SHP77 (cell line): ENCODE results near the gene CDHR3.
"Not testable (repeated sequence)": the region's sequence is repeated elsewhere in the genome, so short reads cannot be mapped to it uniquely, and the experiment has no call there.

ENCODE experiments used
- DNase-seq, 2 experiments: peaks; one replicate each; lab custom pipeline; 2025; lab: John Stamatoyannopoulos, UW

The CDHR3 gene, protein sequence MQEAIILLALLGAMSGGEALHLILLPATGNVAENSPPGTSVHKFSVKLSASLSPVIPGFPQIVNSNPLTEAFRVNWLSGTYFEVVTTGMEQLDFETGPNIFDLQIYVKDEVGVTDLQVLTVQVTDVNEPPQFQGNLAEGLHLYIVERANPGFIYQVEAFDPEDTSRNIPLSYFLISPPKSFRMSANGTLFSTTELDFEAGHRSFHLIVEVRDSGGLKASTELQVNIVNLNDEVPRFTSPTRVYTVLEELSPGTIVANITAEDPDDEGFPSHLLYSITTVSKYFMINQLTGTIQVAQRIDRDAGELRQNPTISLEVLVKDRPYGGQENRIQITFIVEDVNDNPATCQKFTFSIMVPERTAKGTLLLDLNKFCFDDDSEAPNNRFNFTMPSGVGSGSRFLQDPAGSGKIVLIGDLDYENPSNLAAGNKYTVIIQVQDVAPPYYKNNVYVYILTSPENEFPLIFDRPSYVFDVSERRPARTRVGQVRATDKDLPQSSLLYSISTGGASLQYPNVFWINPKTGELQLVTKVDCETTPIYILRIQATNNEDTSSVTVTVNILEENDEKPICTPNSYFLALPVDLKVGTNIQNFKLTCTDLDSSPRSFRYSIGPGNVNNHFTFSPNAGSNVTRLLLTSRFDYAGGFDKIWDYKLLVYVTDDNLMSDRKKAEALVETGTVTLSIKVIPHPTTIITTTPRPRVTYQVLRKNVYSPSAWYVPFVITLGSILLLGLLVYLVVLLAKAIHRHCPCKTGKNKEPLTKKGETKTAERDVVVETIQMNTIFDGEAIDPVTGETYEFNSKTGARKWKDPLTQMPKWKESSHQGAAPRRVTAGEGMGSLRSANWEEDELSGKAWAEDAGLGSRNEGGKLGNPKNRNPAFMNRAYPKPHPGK

DNA sequence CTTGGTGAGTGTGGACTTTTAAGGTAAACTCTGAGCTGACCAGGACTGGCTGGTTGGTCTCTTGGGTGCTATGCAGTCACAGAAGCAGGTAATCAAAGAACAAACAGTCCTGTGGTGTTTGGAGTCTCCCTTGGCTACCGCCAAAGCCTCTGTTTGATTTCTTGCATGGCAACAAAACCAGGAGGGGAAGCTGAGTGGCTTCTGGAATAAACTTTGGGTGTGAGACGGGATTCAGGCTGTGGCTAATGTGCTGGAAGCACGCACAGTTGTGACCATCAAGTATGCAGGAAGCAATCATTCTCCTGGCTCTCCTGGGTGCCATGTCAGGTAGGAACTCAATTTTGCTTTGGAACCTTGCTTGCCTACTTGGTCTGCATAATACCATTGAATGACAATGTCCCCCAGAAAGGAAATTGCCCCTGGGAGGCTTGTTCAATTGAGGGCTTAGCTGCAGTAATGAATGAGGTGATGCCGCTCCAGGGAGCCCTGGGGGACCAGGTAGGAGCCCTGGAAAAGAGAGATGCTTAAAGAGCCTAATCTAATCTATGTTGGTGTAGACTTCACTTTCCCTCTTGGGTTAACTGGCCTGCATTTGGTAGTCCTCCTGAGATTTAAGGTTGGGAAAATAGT lies at the start of gene CDHR3:
CDHR3 (plus strand) TSS at position 227 of the 630 bp plus-strand sequence; CDS start at position 282, 55 bp downstream.
- no peak for DNase-seq

DNA sequence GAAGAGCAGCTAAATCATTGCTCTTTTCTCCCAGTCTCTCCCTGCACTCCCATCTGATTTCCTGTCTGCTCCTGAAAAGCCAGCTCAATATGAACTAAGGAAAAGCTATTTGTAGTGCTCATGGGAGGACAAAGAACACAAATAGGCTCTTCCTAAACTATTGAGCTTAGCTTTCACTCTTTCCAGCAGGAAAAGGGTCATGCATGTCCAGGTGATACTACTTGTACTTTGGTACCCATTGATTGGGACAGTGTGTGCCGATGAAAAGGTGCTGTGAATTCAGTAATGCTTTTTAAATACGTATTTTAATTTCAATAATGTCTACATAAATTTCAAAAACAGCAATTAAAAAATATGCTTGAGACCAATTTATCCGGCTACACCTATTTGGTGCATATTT lies 49.1 kb upstream of the CDHR3 start:
- DNase-seq, result no peak

DNA sequence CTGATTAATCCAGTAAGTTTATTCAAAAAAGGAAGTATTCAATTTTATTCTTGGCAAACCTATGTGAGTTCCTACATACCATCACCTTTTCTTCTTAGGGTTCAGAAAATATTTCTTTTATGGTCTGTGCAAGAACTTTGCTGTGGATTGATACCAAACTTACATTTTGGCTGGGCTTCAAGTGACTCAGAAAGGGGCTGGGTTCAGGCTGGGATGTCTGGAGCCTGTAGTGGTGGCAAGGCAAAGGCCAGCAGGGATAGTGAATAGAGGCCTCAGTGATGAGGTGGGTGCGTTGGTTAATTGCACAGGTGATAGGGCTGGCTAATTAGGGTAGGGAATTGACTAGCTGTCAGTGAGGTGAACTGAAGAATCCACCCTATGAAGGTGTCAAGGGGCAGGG lies 46.5 kb upstream of the CDHR3 start:
- DNase-seq, result no peak

DNA sequence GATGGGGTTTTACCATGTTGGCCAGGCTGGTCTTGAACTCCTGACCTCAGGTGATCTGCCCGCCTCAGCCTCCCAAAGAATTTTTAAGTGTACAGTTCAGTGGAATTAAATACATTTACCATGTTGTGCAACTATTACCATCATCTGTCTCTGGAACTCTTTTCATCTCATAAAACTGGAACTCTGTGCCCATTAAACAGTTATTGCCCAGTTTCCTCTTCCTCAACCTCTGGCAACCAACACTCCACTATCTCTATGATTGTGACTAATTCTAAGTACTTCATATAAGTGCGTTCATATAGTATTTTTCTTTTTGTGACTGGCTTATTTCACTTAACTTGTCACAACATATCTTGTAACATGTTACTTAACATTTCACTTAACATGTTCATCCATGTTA lies 45.4 kb upstream of the CDHR3 start:
- no peak for DNase-seq

DNA sequence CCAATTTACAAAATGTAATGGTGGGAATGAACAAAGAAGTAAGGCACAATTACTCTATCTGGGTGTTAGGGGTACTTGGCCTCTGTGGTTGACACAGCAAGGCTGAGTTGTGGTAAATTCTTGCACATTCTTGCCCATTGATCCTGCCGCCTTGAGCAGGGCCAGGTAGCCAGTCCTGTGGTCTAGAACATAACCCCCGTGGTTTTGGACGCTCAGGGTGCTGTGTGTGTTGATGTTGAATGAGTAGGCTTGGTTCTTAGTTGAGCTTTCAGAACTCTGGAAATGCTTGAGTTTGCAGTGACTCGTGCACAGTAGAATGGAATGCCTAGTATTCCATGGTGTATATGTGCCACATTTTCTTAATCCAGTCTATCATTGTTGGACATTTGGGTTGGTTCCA lies 42.3 kb upstream of the CDHR3 start:
- no peak for DNase-seq

DNA sequence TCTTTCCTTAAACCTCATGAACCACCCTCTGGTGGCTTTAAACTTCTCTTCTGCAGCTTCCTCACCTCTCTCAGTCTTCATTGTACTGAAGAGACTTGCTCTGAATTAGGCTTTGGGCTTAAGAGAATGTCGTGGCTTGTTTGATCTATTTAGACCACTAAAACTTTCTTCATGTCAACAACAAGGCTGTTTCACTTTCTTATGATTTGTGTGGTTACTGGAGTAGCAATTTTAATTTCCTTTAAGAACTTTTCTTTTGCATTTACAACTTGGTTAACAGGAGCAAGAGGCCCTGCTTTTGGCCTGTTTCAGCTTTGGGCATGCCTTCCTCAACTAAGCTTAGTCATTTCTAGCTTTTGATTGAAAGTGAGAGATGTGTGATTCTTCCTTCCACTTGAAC lies 38.1 kb upstream of the CDHR3 start:
- no peak for DNase-seq

DNA sequence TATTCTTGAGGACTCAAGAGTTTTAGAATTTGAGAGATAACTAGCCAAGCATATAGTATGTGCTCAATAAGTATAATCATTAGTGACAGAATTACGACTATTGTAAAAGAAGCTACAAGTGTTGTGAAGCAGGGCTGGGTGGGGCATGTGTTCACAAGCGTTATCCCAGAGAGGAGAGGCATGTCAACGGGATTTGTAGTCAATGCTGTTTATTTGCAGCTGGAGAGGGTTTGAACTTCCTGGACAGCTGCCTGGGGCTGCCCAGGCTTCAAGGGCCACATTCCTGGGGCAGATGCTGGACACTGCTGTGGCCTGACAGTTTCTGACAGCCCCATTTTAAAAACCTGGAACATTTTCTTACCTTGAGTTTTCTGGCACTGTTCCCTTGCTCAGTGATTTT lies 36.9 kb upstream of the CDHR3 start:
- DNase-seq, result no peak

DNA sequence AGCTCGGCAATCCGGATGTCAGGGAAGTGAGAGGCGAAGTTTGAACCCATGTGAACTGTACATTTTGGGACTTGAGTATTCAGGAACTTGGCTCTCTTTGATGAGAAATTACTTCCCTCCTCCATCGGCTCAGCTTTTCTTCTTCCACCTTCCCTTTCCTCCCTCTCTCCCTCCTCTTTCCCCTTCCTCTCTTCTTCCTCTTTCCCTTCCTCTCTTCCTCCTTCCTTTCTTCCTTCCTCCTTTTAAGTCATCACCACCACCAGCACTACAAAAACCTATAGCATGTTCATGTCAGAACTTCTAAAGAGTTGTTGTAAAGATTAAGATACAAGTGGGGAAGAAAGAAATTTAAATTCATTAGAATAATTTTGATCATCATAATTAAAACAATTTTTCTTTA lies 31.9 kb upstream of the CDHR3 start:
- no peak for DNase-seq

DNA sequence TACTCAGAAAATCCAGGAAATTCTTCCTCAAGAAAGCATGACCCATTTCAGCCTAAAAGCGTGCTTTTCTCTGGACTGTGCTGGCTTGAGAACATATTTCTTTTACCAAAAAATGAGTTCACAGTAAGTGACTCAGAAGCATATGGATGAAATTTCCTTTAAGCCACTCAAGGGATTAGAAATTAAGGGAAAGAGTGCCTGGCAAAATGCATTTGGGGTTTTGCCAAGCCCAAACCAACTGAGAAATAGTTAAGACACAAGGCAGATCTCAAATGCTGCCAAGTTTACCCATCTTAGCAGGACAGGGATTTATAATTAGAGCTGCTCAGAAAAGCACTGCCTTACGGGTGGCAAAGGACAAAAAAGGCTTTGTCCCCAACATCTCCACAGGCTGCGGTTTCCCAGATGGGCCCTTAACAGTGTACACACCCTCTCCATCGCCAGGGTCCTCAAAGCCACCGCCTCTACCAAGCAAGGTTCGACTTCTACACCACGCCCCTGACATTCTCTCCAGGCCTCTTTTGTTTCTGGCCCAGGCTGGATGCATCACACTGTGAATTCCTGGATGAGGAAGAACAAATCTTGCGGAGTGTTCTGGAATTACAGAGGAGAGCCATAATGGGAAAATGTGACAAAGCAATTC lies 30.1 kb upstream of the CDHR3 start:
- DNase-seq, result no peak

DNA sequence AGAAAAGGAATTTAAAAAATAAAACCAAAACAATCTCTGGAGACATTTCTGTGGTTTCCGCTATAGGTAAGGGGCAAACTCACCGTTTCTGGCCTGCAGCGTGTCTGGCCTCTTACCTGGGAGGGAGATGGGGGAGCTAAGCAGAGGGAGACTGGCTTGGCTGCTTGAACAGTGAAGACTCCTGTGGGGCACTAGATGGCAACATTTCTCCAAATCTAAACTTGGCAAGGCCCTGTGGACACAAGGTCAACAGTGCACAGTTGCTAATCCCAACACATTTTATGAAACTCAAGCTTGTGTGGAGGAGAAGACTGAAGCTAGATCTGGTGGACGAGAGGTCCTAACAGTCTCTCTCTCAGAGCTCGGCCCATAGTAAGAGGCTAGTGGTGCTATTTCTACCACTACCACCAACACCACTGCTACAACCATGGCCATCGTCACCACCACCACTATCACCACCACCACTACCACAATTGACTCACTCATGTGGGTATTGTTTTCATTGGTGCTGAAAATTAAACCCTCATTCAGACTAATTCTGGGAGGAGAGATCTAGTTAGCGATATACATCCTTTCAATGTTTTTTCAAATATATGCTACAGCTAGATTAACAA lies 28.4 kb upstream of the CDHR3 start:
- peak; percentile 11 to 38 for DNase-seq

DNA sequence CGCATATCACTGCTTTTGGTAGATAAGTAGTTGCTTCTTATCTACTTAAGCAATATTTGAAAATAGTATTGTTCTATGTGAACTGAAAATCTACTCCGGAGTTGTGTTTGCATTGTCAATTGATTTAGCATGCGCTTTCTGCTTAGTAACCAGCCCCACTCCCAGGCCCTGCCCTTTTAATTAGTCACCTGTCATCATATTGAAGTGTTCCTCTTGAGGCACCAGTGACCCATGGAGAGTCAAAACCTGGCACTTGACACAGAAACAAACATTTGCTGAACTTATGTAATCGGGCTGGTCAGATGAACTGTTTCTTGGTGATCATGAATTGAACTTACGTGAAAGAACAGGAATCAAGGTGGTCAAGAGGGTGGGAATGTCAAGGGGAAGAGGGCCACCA lies 27.8 kb upstream of the CDHR3 start:
- peak; percentile 30 to 65 for DNase-seq

DNA sequence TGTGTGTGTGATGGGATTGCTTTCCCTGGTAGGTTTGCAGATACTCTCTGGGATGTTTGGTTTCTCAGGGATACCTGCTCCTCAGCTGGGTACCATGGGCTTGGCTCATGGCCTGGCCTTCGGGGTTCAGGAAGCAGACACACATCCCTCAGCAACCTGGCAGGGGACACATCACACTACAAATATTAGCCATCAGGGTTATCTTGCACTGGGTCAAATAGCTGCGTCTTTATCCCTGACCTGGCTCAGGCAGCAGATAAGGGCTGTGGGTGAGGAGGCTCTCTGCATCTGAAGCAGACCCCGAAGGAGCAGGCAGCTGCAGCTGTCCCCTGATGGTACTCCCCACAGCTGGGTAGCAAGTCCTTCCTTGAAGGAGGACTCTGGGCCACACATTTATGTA lies 25.7 kb upstream of the CDHR3 start:
- no peak for DNase-seq

DNA sequence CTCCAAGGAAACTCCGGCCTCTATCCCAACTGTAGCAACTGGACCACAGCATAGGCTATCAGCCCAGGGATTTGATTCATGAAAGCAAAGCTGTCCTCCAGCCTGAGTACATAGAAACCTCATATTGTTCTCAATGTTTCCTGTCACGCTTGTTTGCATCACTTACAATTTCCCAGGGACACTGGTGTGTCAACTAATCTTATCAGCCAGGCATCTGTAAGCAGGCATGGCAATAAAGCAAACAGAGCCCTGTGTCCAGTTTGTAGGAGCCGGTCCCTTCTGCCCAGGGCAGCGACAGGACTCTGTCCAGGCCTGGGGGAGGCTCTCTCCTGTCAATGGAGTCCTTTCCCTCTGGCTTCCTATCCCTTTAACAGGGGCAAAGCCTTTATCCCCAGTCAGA lies 23.0 kb upstream of the CDHR3 start:
- no peak for DNase-seq

DNA sequence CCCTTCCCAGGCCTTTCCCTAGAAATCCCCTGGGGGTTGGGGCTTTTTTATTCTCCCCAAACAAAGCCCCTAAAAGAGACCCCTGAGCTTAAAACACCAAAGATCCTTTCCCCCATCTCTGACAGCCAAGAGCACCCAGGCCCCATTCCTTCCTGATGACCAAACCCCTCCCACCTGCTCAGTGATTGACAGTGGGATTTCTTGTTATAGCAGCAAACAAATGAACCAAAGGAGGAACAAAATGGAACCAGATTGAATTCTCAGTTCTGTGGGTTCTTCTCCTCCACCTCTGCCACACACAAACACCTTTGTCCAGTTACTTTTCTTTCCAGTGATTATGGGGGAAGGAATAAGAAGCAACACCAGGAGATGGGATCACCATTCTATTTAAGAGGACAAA lies 21.5 kb upstream of the CDHR3 start:
- no peak for DNase-seq

DNA sequence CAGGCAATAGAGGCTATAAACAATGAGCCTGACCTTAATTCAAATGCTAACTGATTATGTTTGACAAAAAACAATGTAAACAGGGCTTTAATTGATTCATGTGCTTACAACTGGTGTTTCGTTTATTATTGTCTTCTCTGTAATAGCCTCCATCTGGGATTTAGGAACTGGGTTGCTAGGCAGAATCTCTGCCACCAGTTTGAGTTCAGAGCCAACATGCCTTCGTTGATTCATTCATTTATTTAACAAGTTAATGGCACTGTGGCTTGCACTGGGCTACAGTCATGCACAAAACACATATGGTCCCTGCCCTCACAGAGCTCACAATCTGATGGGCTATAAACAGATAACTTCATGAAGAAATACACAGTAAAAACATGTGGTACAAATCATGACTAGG lies 19.6 kb upstream of the CDHR3 start:
- no peak for DNase-seq

DNA sequence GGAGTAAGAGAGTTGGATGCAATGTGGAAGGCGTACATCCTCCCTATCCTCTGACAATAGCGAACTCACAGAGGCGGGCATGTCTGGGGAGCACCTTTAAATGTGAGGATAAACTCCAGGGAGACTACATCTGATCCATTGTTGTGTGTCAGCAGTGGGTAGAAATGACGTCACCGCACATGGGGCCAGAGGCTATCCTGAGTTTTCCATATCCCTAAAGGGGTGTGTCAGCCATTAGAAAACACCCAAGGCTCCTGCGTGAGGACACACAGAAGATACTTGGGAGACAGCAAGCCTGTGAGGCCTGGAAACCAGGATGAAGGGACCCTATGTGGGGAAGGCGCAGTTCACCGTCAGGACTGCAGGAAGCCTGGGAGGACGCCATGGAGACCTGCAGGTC lies 17.2 kb upstream of the CDHR3 start:
- DNase-seq, result no peak

DNA sequence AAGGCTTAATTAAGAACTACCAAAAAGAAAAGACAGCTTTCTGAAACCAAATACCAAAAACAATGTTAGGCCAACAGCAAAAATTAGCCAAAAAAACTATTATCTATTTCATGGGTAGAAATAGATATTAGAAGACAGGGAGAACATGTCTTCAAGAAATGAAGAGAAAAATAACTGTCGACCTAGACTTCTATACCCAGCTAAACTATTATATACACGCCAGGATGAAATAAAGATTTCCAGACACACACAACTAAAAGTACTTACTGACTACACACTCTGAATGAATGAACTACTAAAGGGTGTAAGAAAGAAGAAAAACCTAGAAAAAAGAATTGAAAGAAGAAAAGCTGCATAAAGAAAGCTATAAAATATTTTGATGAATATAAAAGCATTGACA lies 11.5 kb upstream of the CDHR3 start:
- no peak for DNase-seq

DNA sequence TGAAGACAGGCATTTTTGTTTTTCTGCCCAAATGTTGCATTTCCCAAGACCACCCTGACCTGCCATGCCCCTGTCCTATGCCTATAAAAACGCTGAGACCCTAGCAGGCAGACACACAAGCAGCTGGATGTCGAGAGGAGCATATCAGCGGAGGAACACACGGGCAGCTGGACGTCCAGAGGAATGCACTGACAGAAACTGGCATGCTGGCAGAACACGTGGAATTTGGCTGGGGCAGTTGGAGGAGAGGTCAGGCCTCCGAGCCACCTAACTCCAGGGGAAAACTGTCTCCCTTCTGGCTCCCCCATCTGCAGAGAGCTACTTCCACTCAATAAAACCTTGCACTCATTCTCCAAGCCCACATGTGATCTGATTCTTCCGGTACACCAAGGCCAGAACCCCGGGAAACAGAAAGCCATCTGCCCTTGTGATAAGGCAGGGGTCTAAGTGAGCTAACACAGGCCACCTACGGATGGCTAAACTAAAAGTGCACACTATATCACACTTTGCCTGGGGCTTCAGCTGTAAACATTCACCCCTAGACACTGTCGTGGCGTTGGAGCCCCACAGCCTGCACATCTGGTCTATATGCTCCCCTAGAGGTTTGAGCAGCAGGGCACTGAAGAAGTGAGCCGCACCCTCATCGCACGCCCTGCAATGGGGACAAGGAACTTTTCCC lies 10.0 kb upstream of the CDHR3 start:
- no peak for DNase-seq

DNA sequence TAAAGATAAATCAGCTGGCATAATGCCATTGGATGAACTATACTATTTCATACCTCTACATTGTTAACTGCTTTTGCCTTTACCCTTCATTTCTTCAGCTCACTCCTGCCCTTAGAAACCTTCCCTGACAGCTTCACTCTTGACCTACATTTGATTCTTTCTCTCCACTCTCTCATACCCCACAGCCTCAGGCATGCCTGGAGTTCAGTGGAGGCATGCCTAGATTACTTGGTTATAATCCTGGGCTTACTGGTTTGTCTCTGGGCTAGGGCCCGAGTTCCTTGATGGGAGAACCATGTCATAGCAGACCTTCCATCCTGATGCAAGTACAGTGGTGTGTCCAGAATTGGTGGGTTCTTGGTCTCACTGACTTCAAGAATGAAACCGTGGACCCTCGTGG lies 8.4 kb upstream of the CDHR3 start:
- DNase-seq, result no peak

DNA sequence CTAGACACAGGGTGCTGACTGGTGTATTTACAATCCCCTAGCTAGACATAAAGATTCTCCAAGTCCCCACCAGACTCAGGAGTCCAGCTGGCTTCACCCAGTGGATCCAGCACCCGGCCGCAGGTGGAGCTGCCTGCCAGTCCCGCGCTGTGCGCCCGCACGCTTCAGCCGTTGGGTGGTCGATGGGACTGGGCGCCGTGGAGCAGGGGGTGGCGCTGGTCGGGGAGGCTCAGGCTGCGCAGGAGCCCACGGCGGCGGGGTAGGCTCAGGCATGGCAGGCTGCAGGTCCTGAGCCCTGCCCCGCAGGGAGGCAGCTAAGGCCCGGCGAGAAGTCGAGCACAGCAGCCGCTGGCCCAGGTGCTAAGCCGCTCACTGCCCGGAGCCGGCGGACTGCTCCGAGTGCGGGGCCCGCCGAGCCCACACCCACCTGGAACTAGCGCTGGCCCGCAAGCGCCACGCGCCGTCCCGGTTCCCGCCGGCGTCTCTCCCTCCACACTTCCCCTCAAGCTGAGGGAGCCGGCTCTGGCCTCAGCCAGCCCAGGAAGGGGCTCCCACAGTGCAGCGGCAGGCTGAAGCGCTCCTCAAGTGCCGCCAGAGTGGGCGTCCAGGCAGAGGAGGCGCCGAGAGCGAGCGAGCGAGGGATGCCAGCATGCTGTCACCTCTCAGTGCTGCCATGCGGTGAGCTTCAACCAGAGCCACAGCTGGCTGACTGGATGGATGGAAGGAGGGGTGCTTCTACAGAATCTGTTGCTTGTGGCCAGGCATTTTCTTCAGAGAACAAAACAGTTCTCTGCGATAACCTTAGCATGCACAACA lies 7.2 kb upstream of the CDHR3 start:
- DNase-seq, result not testable (repeated sequence)
